H1 (cell line): ENCODE results near the gene BGN. TPM values are rescaled to one million over a fixed set of nuclear protein-coding genes. Genes with fewer than 3 reads are reported as not detected.
A peak's percentile ranks its signal among the peaks of the same experiment; 100 is the strongest.

Source experiments
- BCL11A ChIP-seq, 2 experiments: IDR thresholded peaks; one replicate each; pipeline ENCODE4 v1.6.1; 2011; ENCODE audit warnings: low read depth in 2 of 2, low read length in 2 of 2, mild to moderate bottlenecking in 2 of 2
- BRCA1 ChIP-seq: IDR thresholded peaks from 2 replicates; pipeline ENCODE4 v1.6.1; 2012; ENCODE audit warnings: low read depth, low read length, improper control_type of control experiment
- CHD2 ChIP-seq: IDR thresholded peaks from 2 replicates; pipeline ENCODE4 v1.6.1; 2012; ENCODE audit warnings: low read length, improper control_type of control experiment
- CHD7 ChIP-seq: fragments of 300-600 bp; sonication (generic); IDR thresholded peaks from 2 replicates; pipeline ENCODE4 v1.7.1; 2012; ENCODE audit warnings: low read length, moderate library complexity, mild to moderate bottlenecking, inconsistent platforms; ENCODE audit not compliant: insufficient replicate concordance
- NRF1 ChIP-seq: IDR thresholded peaks from 2 replicates; pipeline ENCODE4 v1.6.1; 2011; ENCODE audit warnings: mild to moderate bottlenecking, low read depth, low read length, improper control_type of control experiment
- PHF8 ChIP-seq: fragments of 200-600 bp; sonication (generic); conservative IDR thresholded peaks from 2 replicates; pipeline ENCODE4 v1.7.1; 2012; ENCODE audit warnings: low read depth, mild to moderate bottlenecking, inconsistent platforms, low read length, moderate library complexity
- POU5F1 ChIP-seq: IDR thresholded peaks from 2 replicates; pipeline ENCODE4 v1.6.1; 2011; ENCODE audit warnings: low read depth, mild to moderate bottlenecking, low read length, moderate library complexity
- SIN3A ChIP-seq, 2 experiments: IDR thresholded peaks in 1 of 2; conservative IDR thresholded peaks in 1 of 2; 2 replicates each; pipeline ENCODE4 v1.6.1; 2011 to 2012; ENCODE audit warnings: low read length in 2 of 2, improper control_type of control experiment in 1 of 2, low read depth in 1 of 2, mild to moderate bottlenecking in 1 of 2
- YY1 ChIP-seq: IDR thresholded peaks from 2 replicates; pipeline ENCODE4 v1.6.1; 2011; ENCODE audit warnings: low read depth, mild to moderate bottlenecking, low read length
- polyA plus RNA-seq, 7 experiments: library from polyadenylated mRNA; depleted of rRNA in 3 of 7; stranded (reverse) in 5 of 7; unstranded in 2 of 7; fragments of >200 nt in 5 of 7; fragments of 200-250 nt in 2 of 7; gene quantifications; 1 replicate in 5 of 7; 2 replicates in 1 of 7; 4 replicates in 1 of 7; pipeline versions ENCODE4 v1.2.1 to v1.2.3, GENCODE V29; 2011 to 2013; ENCODE audit warnings: missing spikeins in 2 of 7, mixed read lengths in 2 of 7
- total RNA-seq: library from RNA; stranded (reverse); fragmentation: NEBNext Ultra II Directional; extraction: Animal tissue kit (Norgen Biotek cat#: 25700); gene quantifications from 2 replicates; pipeline ENCODE4 v1.2.1, GENCODE V29; 2021

Gene BGN
- total and polyA plus RNA-seq, 2 of the 8 experiments (the other 6 are each of a cell fraction or from before 2014, with no cell fraction given) = 1.8 to 2.4 TPM

GRCh38 chrX:153470411-153471363 lies 24.1 kb upstream of the BGN start, which contains the start of gene HAUS7 (continued):
- no peak for TF ChIP-seq CHD7
- TF ChIP-seq BRCA1 = no peak
- TF ChIP-seq BCL11A (IDR thresholded peaks at IDR 0.05; ENCODE audit: low read depth in 2 of 2, low read length in 2 of 2) = no peak
- TF ChIP-seq PHF8 = peak; percentile 69; the same call in 1 of the 2 replicates
- 0 out of 4 replicates have a peak, but pooled peaks of 1 of the 2 experiments have one; percentile 7 for TF ChIP-seq SIN3A (conservative IDR thresholded peaks at IDR 0.05 in 1 of 2, IDR thresholded peaks at IDR 0.05 in 1 of 2; ENCODE audit: low read depth in 1 of 2, low read length in 2 of 2)
- TF ChIP-seq YY1 = 0 out of 2 replicates have a peak, but pooled peaks have one; percentile 33
- no peak for TF ChIP-seq POU5F1
- no peak for TF ChIP-seq NRF1
- TF ChIP-seq CHD2 = no peak
